ENCODE data around the gene SEMA4A. TPM values are rescaled to one million over a fixed set of nuclear protein-coding genes. Genes with fewer than 3 reads are reported as not detected.

Gene SEMA4A
- total RNA-seq, 2 donors from 2014 or later = 22.9 to 44.9 TPM

- WGBS = 91% methylated on average over 4 of the region's 4 CpGs
Measured at GRCh38 chr1:156191292-156191964, 38.0 kb downstream of the SEMA4A start.

GRCh38 chr1:156193208-156193487 lies 39.8 kb downstream of the SEMA4A start:
- Histone ChIP-seq H3K27ac (peak overlapping the region; percentile 68 to 78), H3K9me3 (no peaks in the 10 kb centered on the region), H3K36me3 (no peaks in the 10 kb centered on the region), H3K4me1 (replicated peaks) (peaks cover 4% of the 10 kb centered on the region), H3K4me3 (peak overlapping the region; percentile 55 to 90), H3K27me3 (replicated peaks; ENCODE audit: insufficient read depth) (no peaks in the 10 kb centered on the region)
- intact Hi-C loops (cut with DNase I) = loop anchor here (2.0 kb wide), 1 partner anchor 20 kb away; the partner anchor contains the start of gene PMF1
- TF ChIP-seq POLR2A (IDR thresholded peaks at IDR 0.05) (no peak), CTCF (IDR thresholded peaks at IDR 0.05) (no peak), POLR2AphosphoS5 (IDR thresholded peaks at IDR 0.05) (no peak)
- DNase-seq (ENCODE audit: low spot score) = no peak
- 84% methylated on average over 7 of the region's 7 CpGs for WGBS

More at GRCh38 chr1:156191292-156191964, 38.0 kb downstream of the SEMA4A start:
- no peak overlapping the region for H3K4me3 ChIP-seq
- H3K9me3 ChIP-seq = no peaks in the 10 kb centered on the region
- DNase-seq (ENCODE audit: low spot score) = no peak
- H3K27me3 ChIP-seq (replicated peaks; ENCODE audit: insufficient read depth) = no peaks in the 10 kb centered on the region
- H3K36me3 ChIP-seq = no peaks in the 10 kb centered on the region
- no peak overlapping the region for H3K27ac ChIP-seq
- TF ChIP-seq POLR2AphosphoS5 (IDR thresholded peaks at IDR 0.05) = no peak
- no peak for TF ChIP-seq POLR2A (IDR thresholded peaks at IDR 0.05)
- H3K4me1 ChIP-seq (replicated peaks) = peaks cover 4% of the 10 kb centered on the region
- intact Hi-C loops (cut with DNase I) = no loop called here

GRCh38 chr1:156193488-156194299 lies 40.3 kb downstream of the SEMA4A start, which contains the start of gene SLC25A44:
Gene SLC25A44 (plus strand): TSS chr1:156194104. CDS start chr1:156199848, 5,744 bp downstream.
- intact Hi-C loops (cut with DNase I) = loop anchor here (2.0 kb wide), 1 partner anchor 19 kb away; the partner anchor contains the start of gene PMF1
- no peaks in the 10 kb centered on the region for H3K9me3 ChIP-seq
- H3K27ac ChIP-seq = peak within 1 kb of the TSS; percentile 68 to 78
- no peaks in the 10 kb centered on the region for H3K36me3 ChIP-seq
- no peaks in the 10 kb centered on the region for H3K27me3 ChIP-seq (replicated peaks; ENCODE audit: insufficient read depth)
- 4% methylated on average over 59 of the region's 59 CpGs for WGBS
- TF ChIP-seq POLR2AphosphoS5 (IDR thresholded peaks at IDR 0.05) = peak; percentile 97
- peak; percentile 18 for TF ChIP-seq POLR2A (IDR thresholded peaks at IDR 0.05)
- peak; percentile 27 to 88 (median 68) for TF ChIP-seq CTCF (IDR thresholded peaks at IDR 0.05)
- H3K4me1 ChIP-seq (replicated peaks) = peaks cover 4% of the 10 kb centered on the region
- peak within 1 kb of the TSS; percentile 55 to 90 for H3K4me3 ChIP-seq
- DNase-seq (ENCODE audit: low spot score) = peak; percentile 98

DNA sequence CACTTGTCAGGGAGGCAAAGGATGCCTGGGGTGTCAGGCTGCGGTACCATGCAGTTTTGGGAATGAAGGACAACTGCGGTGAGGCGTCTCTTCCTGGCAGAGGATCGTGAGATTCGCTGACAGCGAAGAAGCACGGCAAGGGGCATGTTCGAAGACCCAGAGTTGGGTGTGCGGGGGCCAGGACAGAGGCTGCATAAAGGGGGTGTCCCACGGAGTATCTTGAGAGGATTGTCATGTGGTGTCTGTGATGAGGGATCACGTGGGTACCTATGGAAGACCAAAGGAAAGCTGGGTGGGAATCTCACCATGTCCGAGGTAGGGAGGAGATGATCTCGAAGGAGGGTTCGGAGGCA lies 40.9 kb downstream of the SEMA4A start:
- Histone ChIP-seq H3K9me3 (no peaks in the 10 kb centered on the region), H3K36me3 (no peaks in the 10 kb centered on the region), H3K27ac (peak overlapping the region; percentile 43 to 78), H3K4me3 (peak overlapping the region; percentile 55 to 90), H3K4me1 (replicated peaks) (peaks cover 4% of the 10 kb centered on the region), H3K27me3 (replicated peaks; ENCODE audit: insufficient read depth) (no peaks in the 10 kb centered on the region)
- intact Hi-C loops (cut with DNase I) = no loop called here
- TF ChIP-seq POLR2AphosphoS5 (IDR thresholded peaks at IDR 0.05) = no peak
- WGBS = 11% methylated on average over 14 of the region's 14 CpGs
- no peak for DNase-seq (ENCODE audit: low spot score)

GRCh38 chr1:156195853-156196252 lies 42.5 kb downstream of the SEMA4A start:
- TF ChIP-seq CTCF (IDR thresholded peaks at IDR 0.05) (no peak), POLR2AphosphoS5 (IDR thresholded peaks at IDR 0.05) (no peak), POLR2A (IDR thresholded peaks at IDR 0.05) (no peak)
- H3K4me1 ChIP-seq (replicated peaks) = peaks cover 4% of the 10 kb centered on the region
- WGBS = 77% methylated on average over 4 of the region's 4 CpGs
- H3K36me3 ChIP-seq = no peaks in the 10 kb centered on the region
- H3K4me3 ChIP-seq = no peak overlapping the region
- H3K9me3 ChIP-seq = no peaks in the 10 kb centered on the region
- no peak for DNase-seq (ENCODE audit: low spot score)
- intact Hi-C loops (cut with DNase I) = no loop called here
- H3K27me3 ChIP-seq (replicated peaks; ENCODE audit: insufficient read depth) = no peaks in the 10 kb centered on the region
- no peak overlapping the region for H3K27ac ChIP-seq
